OCI-LY7 (cell line): Measurements from ENCODE around the gene CLSTN2. TPM values are rescaled to one million over a fixed set of nuclear protein-coding genes. Genes with fewer than 3 reads are reported as not detected.

Source experiments
- BruUV-seq: library from RNA; stranded (reverse); fragments of 400-500 nt; replicated peaks from 2 replicates; lab custom pipeline; 2021; lab: Mats Ljungman, UMichigan
- CTCF ChIA-PET: fragments of 300-600 bp; sonication (Branson Sonifier 250); formaldehyde crosslinking; loops from one replicate; lab custom pipeline; 2022; ENCODE audit warnings: antibody characterized with exemption; ENCODE audit not compliant: unreplicated experiment; lab: Charles Lee
- POLR2A ChIA-PET: fragments of 300-600 bp; sonication (Branson Sonifier 250); formaldehyde crosslinking; loops from one replicate; lab custom pipeline; 2022; ENCODE audit warnings: antibody characterized with exemption; lab: Charles Lee
- DNase-seq: peaks from one replicate; pipeline ENCODE4 v3.0.0-alpha.2; 2015; ENCODE audit warnings: low spot score
- H2AFZ ChIP-seq: fragments of 200-600 bp; sonication (generic), shearing (Covaris generic); 2 replicates; pipeline ENCODE4 v1.6.1; 2014; ENCODE audit warnings: mild to moderate bottlenecking, antibody characterized with exemption, low read length, moderate library complexity
- H3K27ac ChIP-seq: fragments of 200-600 bp; sonication (generic); 2 replicates; pipeline ENCODE4 v1.5.1; 2014; ENCODE audit warnings: mixed run types, low read depth, mild to moderate bottlenecking, moderate library complexity, low read length, inconsistent platforms; ENCODE audit not compliant: poor library complexity, severe bottlenecking
- H3K36me3 ChIP-seq: fragments of 200-600 bp; sonication (generic); 2 replicates; pipeline ENCODE4 v1.6.1; 2014; ENCODE audit warnings: mild to moderate bottlenecking, antibody characterized with exemption, low read length, moderate library complexity, mixed read lengths; ENCODE audit not compliant: insufficient read depth
- H3K4me1 ChIP-seq: fragments of 200-600 bp; sonication (generic); 2 replicates; pipeline ENCODE4 v1.5.1; 2014; ENCODE audit warnings: mild to moderate bottlenecking, low read length; ENCODE audit not compliant: insufficient read depth, poor library complexity, severe bottlenecking
- H3K4me2 ChIP-seq: fragments of 200-600 bp; sonication (generic); 2 replicates; pipeline ENCODE4 v1.6.1; 2014; ENCODE audit warnings: mild to moderate bottlenecking, low read length
- H3K4me3 ChIP-seq: fragments of 200-600 bp; sonication (generic); 2 replicates; pipeline ENCODE4 v1.5.1; 2014; ENCODE audit warnings: mild to moderate bottlenecking, low read depth, low read length; ENCODE audit not compliant: poor library complexity, severe bottlenecking
- H3K79me2 ChIP-seq: fragments of 200-600 bp; sonication (generic); 2 replicates; pipeline ENCODE4 v1.6.1; 2016; ENCODE audit warnings: low read depth, mild to moderate bottlenecking, low read length, moderate library complexity, mixed read lengths; ENCODE audit not compliant: insufficient read depth
- H3K9me2 ChIP-seq: fragments of 200-600 bp; sonication (generic); 2 replicates; pipeline ENCODE4 v1.6.1; 2016; ENCODE audit warnings: mild to moderate bottlenecking, low read length, mixed read lengths; ENCODE audit not compliant: insufficient read depth
- H3K9me3 ChIP-seq: fragments of 200-600 bp; sonication (generic); 2 replicates; pipeline ENCODE4 v1.6.1; 2014; ENCODE audit warnings: mild to moderate bottlenecking, mixed run types, low read length, mixed read lengths
- H4K20me1 ChIP-seq: fragments of 200-600 bp; sonication (generic); 2 replicates; pipeline ENCODE4 v1.6.1; 2014; ENCODE audit warnings: mild to moderate bottlenecking, antibody characterized with exemption, low read length, moderate library complexity, mixed read lengths; ENCODE audit not compliant: insufficient read depth
- CTCF ChIP-seq: fragments of 200-600 bp; sonication (generic); conservative IDR thresholded peaks from 2 replicates; pipeline ENCODE4 v1.5.1; 2014; ENCODE audit warnings: mild to moderate bottlenecking, antibody characterized with exemption, low read length, moderate library complexity, mixed read lengths
- EZH2phosphoT487 ChIP-seq: fragments of 200-600 bp; sonication (generic); IDR thresholded peaks from 2 replicates; pipeline ENCODE4 v1.6.1; 2018; ENCODE audit warnings: low read depth, borderline replicate concordance, mild to moderate bottlenecking, mixed run types, antibody characterized with exemption, low read length, moderate library complexity, mixed read lengths
- intact Hi-C: fragments of 100-400 bp; cut with micrococcal nuclease; formaldehyde crosslinking; loops from one replicate; pipeline ENCODE4 v1.10.0; 2022; ENCODE audit not compliant: unreplicated experiment
- total RNA-seq, 2 experiments: library from RNA; depleted of rRNA in 1 of 2; stranded (reverse); fragments of >200 nt in 1 of 2; shearing (Covaris generic) in 1 of 2; gene quantifications; 2 replicates each; pipeline ENCODE4 v1.2.3, GENCODE V29; 2014 to 2022

Gene CLSTN2
- total RNA-seq, 2 experiments from 2014 or later: not detected

GRCh38 chr3:140487566-140487965, 552.6 kb downstream of the CLSTN2 start:
- H3K36me3 ChIP-seq: no peaks in the 10 kb centered on the region
- CTCF ChIA-PET: no interaction called here
- no peak for DNase-seq
- POLR2A ChIA-PET: no interaction called here
- BruUV-seq: no TSS peak
- intact Hi-C loops: no loop called here
- TF ChIP-seq EZH2phosphoT487 (no peak), CTCF (no peak)
- H2AFZ ChIP-seq: no peak overlapping the region
- H3K27ac ChIP-seq: no peak overlapping the region
- H3K4me2 ChIP-seq: no peak overlapping the region
- H3K4me3 ChIP-seq: no peak overlapping the region
- H3K79me2 ChIP-seq: no peaks in the 10 kb centered on the region
- no peaks in the 10 kb centered on the region for H3K9me3 ChIP-seq
- no peaks in the 10 kb centered on the region for H4K20me1 ChIP-seq
- H3K9me2 ChIP-seq: no peaks in the 10 kb centered on the region
- H3K4me1 ChIP-seq: no peaks in the 10 kb centered on the region

DNA sequence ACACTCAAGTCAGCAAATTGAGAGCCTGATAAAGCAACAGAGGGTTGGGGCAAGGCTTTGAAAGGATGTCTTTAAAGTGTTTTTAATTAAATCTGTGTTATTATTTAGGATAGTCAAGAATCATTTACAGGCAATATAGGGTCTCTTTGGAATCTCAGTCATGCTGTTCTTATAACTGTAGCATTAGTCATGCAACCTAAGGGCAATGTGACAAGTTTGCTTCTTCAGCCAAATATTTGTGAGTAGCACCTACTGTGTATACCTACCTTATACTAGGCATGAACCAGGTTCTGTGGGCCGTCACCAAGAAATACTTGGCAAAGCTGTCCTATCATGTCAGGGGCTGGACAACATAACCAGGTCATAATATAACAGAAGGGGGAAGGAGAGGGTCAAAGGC, 558.3 kb downstream of the CLSTN2 start:
- H2AFZ ChIP-seq: no peak overlapping the region
- no peak overlapping the region for H3K4me2 ChIP-seq
- no TSS peak for BruUV-seq
- H3K79me2 ChIP-seq: no peaks in the 10 kb centered on the region
- no peaks in the 10 kb centered on the region for H3K36me3 ChIP-seq
- H4K20me1 ChIP-seq: no peaks in the 10 kb centered on the region
- H3K9me2 ChIP-seq: no peaks in the 10 kb centered on the region
- POLR2A ChIA-PET: interaction anchor here (0.6 kb wide), 1 partner anchor 38 kb away, joined by 3 read pairs; no protein-coding TSS in a partner anchor
- no peak overlapping the region for H3K27ac ChIP-seq
- H3K4me3 ChIP-seq: no peak overlapping the region
- H3K4me1 ChIP-seq: no peaks in the 10 kb centered on the region
- CTCF ChIA-PET: interaction anchor here (0.6 kb wide), 1 partner anchor 15 kb away, joined by 3 read pairs; no protein-coding TSS in a partner anchor
- intact Hi-C loops: no loop called here
- no peaks in the 10 kb centered on the region for H3K9me3 ChIP-seq
- DNase-seq: no peak
- TF ChIP-seq CTCF: no peak

DNA sequence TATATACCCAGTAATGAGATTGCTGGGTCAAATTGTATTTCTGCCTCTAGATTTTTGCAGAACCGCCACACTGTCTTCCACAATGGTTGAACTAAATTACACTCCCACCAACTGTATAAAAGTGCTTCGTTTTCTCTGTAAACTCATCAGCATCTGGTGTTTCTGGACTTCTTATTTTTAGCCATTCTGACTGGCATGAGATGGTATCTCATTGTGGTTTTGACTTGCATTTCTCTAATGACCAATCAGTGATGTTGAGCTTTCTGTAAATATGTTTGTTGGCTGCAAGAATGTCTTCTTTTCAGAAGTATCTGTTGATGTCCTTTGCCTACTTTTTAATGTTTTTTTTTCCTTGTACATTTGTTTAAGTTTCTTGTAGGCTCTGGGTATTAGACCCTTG, 560.0 kb downstream of the CLSTN2 start:
- H3K4me1 ChIP-seq: no peaks in the 10 kb centered on the region
- CTCF ChIA-PET: no interaction called here

More for the DNA sequence above, 560.0 kb downstream of the CLSTN2 start:
- Histone ChIP-seq H3K36me3 (no peaks in the 10 kb centered on the region), H3K4me2 (no peak overlapping the region), H3K27ac (no peak overlapping the region), H4K20me1 (no peaks in the 10 kb centered on the region), H3K79me2 (no peaks in the 10 kb centered on the region), H3K4me3 (no peak overlapping the region), H3K9me2 (no peaks in the 10 kb centered on the region), H2AFZ (no peak overlapping the region), H3K9me3 (no peaks in the 10 kb centered on the region)
- BruUV-seq: no TSS peak
- no peak for TF ChIP-seq CTCF
- no peak for TF ChIP-seq EZH2phosphoT487
- POLR2A ChIA-PET: interaction anchor here (0.7 kb wide), 1 partner anchor 12 kb away, joined by 3 read pairs; no protein-coding TSS in a partner anchor
- no peak for DNase-seq
- intact Hi-C loops: no loop called here
